ENCODE data around the gene ARVCF. TPM values are rescaled to one million over a fixed set of nuclear protein-coding genes. Genes with fewer than 3 reads are reported as not detected.

The ARVCF gene
- total RNA-seq, 1 donor from 2014 or later: 19.2 TPM

DNA sequence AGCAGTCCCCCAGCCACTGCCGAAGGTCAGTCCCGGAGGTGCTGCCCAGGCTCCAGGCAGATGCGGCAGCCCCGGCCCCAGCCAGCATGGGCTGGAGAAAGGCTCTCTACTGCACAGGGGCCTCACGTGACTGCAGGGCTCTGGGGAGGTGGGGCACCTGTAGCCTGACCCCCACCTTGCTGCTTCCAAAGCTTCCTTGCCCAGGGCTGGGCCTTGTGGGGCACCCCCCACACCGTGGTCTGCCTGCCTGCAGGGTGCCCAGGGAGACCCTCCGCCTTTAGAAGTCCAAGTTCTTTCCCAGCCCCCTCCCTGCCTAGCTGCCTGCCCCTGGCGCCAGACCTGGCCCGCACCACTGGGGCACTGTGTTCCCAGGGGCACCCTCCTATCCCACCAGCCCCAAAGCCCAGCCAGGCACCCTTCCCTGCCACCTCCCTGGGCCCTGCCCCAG, 46.6 kb downstream of the ARVCF start:
- H3K4me3 ChIP-seq (ENCODE audit: low read depth, low read length): no peak overlapping the region
- TF ChIP-seq, protein P1, sequence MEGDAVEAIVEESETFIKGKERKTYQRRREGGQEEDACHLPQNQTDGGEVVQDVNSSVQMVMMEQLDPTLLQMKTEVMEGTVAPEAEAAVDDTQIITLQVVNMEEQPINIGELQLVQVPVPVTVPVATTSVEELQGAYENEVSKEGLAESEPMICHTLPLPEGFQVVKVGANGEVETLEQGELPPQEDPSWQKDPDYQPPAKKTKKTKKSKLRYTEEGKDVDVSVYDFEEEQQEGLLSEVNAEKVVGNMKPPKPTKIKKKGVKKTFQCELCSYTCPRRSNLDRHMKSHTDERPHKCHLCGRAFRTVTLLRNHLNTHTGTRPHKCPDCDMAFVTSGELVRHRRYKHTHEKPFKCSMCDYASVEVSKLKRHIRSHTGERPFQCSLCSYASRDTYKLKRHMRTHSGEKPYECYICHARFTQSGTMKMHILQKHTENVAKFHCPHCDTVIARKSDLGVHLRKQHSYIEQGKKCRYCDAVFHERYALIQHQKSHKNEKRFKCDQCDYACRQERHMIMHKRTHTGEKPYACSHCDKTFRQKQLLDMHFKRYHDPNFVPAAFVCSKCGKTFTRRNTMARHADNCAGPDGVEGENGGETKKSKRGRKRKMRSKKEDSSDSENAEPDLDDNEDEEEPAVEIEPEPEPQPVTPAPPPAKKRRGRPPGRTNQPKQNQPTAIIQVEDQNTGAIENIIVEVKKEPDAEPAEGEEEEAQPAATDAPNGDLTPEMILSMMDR (IDR thresholded peaks at IDR 0.05; ENCODE audit: insufficient read depth, low read length, severe bottlenecking): no peak
- FAIRE-seq: no peak
- H3K27me3 ChIP-seq (ENCODE audit: control insufficient read depth, insufficient read depth, low read length): no peaks in the 10 kb centered on the region
- H3K36me3 ChIP-seq (ENCODE audit: control insufficient read depth, insufficient read depth, low read length): peaks cover 19% of the 10 kb centered on the region
- no peak for DNase-seq (ENCODE audit: low read depth)

DNA sequence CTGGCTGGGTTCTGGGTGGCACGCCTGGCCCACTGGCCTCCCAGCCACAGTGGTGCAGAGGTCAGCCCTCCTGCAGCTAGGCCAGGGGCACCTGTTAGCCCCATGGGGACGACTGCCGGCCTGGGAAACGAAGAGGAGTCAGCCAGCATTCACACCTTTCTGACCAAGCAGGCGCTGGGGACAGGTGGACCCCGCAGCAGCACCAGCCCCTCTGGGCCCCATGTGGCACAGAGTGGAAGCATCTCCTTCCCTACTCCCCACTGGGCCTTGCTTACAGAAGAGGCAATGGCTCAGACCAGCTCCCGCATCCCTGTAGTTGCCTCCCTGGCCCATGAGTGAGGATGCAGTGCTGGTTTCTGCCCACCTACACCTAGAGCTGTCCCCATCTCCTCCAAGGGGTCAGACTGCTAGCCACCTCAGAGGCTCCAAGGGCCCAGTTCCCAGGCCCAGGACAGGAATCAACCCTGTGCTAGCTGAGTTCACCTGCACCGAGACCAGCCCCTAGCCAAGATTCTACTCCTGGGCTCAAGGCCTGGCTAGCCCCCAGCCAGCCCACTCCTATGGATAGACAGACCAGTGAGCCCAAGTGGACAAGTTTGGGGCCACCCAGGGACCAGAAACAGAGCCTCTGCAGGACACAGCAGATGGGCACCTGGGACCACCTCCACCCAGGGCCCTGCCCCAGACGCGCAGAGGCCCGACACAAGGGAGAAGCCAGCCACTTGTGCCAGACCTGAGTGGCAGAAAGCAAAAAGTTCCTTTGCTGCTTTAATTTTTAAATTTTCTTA, 47.3 kb downstream of the ARVCF start:
- FAIRE-seq (no peak), DNase-seq (ENCODE audit: low read depth) (no peak)
- no peak overlapping the region for H3K4me3 ChIP-seq (ENCODE audit: low read depth, low read length)
- no peaks in the 10 kb centered on the region for H3K27me3 ChIP-seq (ENCODE audit: control insufficient read depth, insufficient read depth, low read length)
- TF ChIP-seq, protein P1 (IDR thresholded peaks at IDR 0.05; ENCODE audit: insufficient read depth, low read length, severe bottlenecking): no peak
- peaks cover 26% of the 10 kb centered on the region for H3K36me3 ChIP-seq (ENCODE audit: control insufficient read depth, insufficient read depth, low read length)

DNA sequence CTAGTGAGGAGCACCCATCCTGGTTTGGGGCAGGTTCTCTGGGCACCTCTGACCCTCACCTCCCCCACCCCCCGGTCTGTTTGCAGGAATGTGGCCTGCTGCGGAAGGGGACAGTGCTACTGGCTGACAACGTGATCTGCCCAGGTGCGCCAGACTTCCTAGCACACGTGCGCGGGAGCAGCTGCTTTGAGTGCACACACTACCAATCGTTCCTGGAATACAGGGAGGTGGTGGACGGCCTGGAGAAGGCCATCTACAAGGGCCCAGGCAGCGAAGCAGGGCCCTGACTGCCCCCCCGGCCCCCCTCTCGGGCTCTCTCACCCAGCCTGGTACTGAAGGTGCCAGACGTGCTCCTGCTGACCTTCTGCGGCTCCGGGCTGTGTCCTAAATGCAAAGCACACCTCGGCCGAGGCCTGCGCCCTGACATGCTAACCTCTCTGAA, 48.2 kb downstream of the ARVCF start:
- TF ChIP-seq, protein P1 (IDR thresholded peaks at IDR 0.05; ENCODE audit: insufficient read depth, low read length, severe bottlenecking): no peak
- Histone ChIP-seq H3K36me3 (ENCODE audit: control insufficient read depth, insufficient read depth, low read length) (peaks cover 33% of the 10 kb centered on the region), H3K4me3 (ENCODE audit: low read depth, low read length) (no peak overlapping the region), H3K27me3 (ENCODE audit: control insufficient read depth, insufficient read depth, low read length) (no peaks in the 10 kb centered on the region)
- no peak for FAIRE-seq
- DNase-seq (ENCODE audit: low read depth): no peak

DNA sequence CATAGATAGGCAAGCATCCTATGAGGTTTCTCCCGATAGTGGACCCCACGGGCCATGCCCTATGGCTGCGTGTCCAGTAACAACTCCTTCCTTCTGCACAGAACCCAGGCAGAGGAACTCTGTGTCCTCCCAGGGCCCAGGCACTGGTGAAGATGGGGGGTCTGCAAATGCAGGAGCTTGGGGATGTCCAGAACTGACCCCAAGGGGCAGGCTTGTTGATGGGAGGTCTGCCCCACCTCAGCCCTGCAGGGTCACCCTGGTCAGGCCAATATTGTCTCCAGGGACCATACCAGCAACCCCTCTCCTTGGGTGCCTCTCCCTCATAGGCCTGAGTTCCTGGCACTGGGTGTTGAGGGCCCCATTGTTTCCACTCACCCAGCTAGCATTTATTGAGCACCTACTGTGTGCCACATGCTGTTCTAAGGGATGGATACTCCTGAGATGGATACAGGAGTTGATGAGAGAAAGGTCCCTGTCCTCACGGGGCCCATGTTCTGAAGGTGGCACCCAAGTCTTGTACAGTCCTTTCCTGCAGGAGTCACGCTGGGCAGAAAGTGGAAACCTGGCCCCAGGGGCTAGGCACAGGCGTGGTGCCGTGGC, 48.7 kb downstream of the ARVCF start:
- TF ChIP-seq, protein P1 (IDR thresholded peaks at IDR 0.05; ENCODE audit: insufficient read depth, low read length, severe bottlenecking): no peak
- no peaks in the 10 kb centered on the region for H3K27me3 ChIP-seq (ENCODE audit: control insufficient read depth, insufficient read depth, low read length)
- FAIRE-seq: no peak
- no peak for DNase-seq (ENCODE audit: low read depth)
- peaks cover 33% of the 10 kb centered on the region for H3K36me3 ChIP-seq (ENCODE audit: control insufficient read depth, insufficient read depth, low read length)
- H3K4me3 ChIP-seq (ENCODE audit: low read depth, low read length): no peak overlapping the region

DNA sequence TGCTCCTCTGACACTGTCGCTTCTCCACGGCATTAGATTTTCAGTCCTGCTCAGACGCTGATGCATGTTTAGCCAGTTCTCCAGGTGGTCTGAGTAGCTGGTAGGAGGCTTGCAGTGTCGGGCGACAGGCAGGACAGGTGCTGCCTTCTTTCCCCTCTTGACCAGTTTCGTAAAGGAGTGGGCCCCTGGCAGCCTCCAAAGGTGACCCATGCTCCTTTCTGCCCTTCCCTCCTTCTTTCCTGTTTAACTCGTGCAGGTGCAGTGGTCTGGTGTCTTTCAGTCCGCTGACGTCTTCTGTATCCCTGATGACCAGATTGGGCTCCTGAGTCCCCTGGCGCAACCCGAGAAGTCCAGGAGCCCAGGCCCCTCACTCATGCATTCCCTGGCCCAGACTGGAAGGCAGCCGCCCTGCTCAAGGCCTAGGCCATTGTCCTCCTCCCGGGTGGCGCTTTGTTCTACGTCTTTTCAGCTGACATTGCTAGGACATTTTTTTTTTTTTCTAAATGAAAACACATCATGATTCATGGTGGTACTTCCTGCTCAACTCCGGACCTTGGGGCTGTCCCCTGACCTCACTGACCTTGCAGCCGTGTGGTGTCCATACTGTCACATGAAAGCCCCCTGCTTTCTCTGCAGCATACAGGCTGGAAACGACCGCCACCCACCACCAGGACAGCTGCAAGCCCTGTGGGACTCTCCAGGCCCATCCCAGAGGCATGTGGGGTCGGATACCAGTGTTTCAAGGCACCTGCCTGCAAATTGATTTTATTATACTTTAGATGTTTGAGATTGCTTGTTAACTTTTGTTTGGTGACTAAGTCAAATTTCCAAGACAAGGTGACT, 49.5 kb downstream of the ARVCF start:
- H3K36me3 ChIP-seq (ENCODE audit: control insufficient read depth, insufficient read depth, low read length): peaks cover 33% of the 10 kb centered on the region
- H3K4me3 ChIP-seq (ENCODE audit: low read depth, low read length): no peak overlapping the region
- no peaks in the 10 kb centered on the region for H3K27me3 ChIP-seq (ENCODE audit: control insufficient read depth, insufficient read depth, low read length)
- FAIRE-seq: no peak
- DNase-seq (ENCODE audit: low read depth): no peak
- TF ChIP-seq, protein P1 (IDR thresholded peaks at IDR 0.05; ENCODE audit: insufficient read depth, low read length, severe bottlenecking): no peak
